ENCODE results near the gene CDNF.
"Not testable (repeated sequence)": the region's sequence is repeated elsewhere in the genome, so short reads cannot be mapped to it uniquely, and the experiment has no call there.

Gene CDNF

DNA sequence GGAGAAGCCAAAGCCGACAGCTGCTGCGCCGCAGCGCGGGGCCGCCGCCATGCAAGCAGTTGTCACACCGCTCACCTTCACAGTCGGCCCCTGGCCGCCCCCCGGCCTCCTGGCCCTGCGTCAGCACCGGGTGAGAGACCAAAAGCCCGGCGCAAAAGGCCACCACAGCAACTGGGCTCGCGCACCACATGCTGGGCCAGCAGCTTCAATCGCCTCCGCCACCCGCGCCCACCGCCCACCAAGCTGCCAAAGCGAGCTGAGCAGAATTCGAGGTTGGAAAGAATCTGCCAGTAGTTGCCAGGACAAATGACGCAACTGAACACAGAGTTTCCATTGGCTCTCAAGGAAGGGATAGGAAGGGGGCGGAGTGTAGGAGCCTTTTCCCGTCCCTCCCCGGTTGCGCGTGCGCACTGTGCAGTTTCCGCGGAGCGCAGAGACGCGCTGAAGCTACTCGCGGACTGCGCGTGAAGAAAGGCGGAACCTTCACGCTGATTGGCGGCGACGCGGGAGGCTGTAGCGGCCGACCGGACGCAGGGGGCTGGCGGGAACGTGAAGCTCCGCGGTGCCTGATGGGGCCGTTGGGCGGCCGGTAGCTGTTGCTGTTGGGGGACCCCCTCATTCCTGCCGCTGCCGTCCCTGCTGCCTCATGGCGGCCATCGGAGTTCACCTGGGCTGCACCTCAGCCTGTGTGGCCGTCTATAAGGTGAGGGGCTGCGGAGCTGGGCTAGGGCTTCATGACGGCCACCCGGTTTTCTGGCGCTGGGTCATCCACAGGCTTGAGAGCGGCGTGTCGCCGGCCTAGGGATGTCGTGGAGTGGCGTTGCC, at the start of gene CDNF, which contains the start of the genes HSPA14 and MSANTD7:
Gene CDNF, minus strand, starts transcription at position 281 of the 825 bp plus-strand sequence. Its CDS starts 91 bp downstream, at position 190.
Gene HSPA14, plus strand, starts transcription at position 550 of the 825 bp plus-strand sequence. Its CDS starts 97 bp downstream, at position 647.
Gene MSANTD7, plus strand, starts transcription at position 550 of the 825 bp plus-strand sequence. CDS start 3,979 bp downstream, outside the sequence.
- in situ Hi-C loops (cut with MboI; ENCODE audit: low sequenced_read_pairs): no loop called here

DNA sequence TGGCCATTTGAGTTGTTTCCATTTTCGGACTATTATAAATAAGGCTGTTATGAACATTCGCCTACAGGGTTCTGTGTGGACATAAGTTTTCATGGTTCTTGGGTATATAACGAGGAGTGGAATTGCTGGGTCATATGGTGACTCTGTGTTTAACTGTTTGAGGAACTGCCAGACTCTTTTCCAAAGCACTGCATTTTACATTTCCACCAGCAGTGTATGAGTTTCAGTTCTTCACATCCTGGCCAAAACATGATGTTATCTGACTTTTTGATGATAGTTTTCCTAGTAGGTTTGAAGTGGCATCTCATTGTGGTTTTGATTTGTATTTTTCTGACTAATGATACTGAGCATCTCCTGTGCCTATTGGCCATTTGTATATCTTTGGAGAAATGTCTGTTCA, 46.2 kb upstream of the CDNF start:
- in situ Hi-C loops (cut with MboI; ENCODE audit: low sequenced_read_pairs): no loop called here

GRCh38 chr10:14880229-14880628, 42.4 kb upstream of the CDNF start:
- in situ Hi-C loops (cut with MboI; ENCODE audit: low sequenced_read_pairs): no loop called here

DNA sequence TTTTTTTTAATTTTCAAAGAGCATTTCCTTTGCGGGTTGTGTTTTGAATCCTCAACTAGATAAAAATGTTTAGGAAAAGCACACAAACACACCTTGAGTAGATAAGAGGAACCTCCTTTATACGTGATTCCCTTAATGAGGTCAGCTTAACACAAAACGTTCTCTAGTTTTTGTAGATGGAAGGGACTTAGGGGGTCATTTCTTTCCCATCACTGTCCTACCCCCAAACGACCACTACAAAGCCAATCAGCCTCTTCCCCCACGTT, 42.0 kb upstream of the CDNF start:
- in situ Hi-C loops (cut with MboI; ENCODE audit: low sequenced_read_pairs): no loop called here

DNA sequence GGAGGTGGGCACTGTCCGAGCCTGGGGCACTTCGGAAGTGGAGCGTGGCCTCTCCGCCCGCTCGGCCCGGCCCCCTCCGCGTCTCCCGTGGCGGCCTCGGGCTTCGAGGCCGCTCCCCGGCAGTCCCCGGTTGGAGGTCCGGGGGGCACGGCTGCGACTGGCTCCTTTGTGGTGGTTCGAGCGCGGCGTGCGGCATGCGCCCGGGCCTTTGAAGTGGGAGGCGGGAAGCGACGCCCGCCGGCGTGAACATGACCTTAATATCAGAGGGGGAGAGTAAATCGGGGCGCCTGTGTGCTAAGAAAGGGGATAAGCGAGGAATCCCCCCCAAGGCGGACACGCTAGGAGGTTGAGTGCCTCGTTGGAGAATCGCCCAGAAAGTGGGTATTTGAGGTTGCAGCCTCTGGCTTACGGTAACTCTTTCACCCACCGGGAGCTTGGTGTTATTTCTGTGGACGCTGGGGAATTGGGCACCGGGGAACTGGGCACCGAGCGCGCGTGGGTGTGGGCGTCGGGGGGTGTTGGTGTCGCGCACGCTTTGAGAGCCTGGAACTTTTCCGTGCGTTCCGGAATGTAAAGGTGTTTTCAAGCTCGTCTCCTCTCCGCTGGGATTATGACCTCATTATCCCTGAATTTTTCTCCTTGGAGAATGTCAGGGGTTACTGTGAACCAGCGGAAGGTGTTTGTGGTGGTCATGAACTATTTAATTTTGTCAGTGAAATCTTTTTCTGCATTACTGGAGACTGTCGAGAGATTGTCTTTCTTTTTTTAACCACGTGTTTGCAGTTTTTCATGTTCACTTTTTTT, 41.5 kb upstream of the CDNF start:
- in situ Hi-C loops (cut with MboI; ENCODE audit: low sequenced_read_pairs): no loop called here

DNA sequence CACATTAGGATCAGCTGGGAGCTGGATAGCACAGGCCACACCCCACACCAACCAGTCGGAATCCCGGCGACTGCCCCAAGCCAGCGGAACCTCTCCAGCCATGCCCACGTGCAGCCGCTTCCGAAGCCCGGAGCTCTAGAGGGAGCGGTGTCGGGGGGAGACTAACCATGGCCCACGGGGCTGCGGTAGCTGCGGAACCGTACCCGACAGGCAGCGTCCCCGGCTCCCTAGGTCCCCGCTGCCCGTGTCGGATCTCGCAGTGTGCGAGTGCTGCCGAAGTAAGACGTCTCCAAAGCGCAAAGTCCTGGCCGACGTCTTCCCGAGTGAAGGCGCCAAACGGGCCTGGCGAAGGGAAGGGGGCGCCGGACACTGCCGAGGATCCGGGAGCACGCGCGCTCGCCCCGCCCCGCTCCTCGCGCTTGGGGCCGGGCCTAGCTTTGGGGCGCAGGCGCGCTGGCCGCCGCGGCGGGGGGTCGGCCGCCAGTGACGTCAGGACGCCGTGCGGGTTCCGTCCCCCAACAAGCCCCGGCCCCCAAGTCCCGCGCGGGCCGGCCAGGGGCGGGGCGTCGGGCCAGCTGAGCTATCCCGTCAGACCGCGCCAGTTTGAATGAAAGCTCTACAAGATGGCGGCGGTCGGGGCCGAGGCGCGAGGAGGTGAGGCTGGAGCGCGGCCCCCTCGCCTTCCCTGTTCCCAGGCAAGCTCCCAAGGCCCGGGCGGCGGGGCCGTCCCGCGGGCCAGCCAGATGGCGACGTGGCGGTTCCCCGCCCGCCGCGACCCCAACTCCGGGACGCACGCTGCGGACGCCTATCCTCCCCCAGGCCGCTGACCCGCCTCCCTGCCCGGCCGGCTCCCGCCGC, 40.7 kb upstream of the CDNF start, which contains the start of gene SUV39H2:
Gene SUV39H2, plus strand, starts transcription at position 601 of the 858 bp plus-strand sequence. Its CDS starts 23 bp downstream, at position 624.
- in situ Hi-C loops (cut with MboI; ENCODE audit: low sequenced_read_pairs): no loop called here

DNA sequence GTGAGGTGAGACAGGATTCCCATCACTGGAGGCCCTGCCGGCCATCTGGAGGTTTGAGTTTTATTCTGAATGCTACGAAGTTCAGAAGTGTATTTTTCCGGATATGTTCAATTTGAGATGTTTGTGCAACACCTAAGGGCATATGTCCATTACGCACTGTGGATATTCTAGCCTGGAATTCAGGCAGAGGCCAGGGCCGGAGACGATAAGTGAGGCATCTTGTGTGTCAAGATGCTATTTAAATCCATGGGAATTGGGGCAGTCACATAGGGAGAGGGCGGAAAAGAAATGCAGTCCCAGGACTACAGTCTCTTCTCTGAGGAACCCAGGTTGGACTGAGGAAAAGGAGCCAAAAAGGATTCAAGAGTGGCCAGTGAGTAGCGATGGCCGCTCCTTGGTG, 38.9 kb upstream of the CDNF start:
- in situ Hi-C loops (cut with MboI; ENCODE audit: low sequenced_read_pairs): no loop called here

DNA sequence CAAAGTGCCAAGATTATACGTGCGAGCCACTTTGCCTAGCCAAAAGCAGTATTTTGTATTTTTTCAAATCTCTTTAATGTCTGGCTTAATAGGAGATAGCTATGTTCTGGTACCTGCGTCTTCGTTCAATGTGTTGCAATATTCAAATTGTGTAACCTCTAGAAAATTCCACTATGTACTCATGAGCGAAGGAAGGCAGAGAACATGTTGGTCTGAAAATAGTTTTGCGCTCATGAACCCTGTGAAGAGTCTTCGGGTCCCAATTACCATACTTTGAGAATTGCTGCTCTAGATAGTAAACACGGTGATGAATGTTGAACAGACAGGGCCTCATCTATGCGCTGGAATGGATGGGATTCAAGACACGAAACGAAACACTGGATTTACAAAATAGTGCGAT, 38.1 kb upstream of the CDNF start:
- in situ Hi-C loops (cut with MboI; ENCODE audit: low sequenced_read_pairs): no loop called here

DNA sequence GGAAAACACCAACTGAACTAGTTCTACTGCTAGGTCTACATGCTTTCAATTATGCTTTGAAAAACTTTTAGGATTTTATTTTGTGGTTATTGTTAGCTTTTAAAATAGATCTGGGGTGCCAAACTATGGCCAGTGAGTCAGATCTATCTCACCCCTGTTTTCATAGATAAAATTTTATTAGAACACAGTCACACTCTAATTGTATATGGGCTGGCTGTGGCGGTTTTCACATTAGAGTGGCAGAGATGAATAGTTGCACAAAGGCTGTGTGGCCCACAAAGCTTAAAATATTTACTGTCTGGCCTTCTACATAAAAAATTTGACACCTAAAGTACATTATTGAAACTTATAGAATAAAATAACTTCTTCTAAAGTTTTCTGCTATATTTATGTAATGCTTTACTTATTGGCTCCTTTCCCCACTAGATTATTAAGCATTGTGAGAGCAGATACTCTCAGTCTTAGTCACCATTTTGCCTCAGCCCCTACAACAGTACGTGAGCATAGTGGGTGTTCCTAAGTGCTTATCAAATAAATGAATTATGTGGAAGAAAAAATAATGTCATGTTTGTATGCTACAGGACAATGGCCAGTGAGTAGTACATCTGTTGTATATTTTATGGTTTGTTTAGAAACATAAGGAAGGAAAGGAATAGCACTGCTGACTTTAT, 35.4 kb upstream of the CDNF start:
- in situ Hi-C loops (cut with MboI; ENCODE audit: low sequenced_read_pairs): no loop called here

GRCh38 chr10:14864871-14865270, 27.0 kb upstream of the CDNF start:
- in situ Hi-C loops (cut with MboI; ENCODE audit: low sequenced_read_pairs): not testable (repeated sequence)

DNA sequence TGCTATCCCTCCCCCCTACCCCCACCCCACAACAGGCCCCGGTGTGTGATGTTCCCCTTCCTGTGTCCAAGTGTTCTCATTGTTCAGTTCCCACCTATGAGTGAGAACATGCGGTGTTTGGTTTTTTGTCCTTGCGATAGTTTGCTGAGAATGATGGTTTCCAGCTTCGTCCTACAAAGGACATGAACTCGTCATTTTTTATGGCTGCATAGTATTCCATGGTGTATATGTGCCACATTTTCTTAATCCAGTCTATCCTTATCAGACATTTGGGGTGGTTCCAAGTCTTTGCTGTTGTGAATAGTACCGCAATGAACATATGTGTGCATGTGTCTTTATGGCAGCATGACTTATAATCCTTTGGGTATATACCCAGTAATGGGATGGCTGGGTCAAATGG, 26.6 kb upstream of the CDNF start:
- in situ Hi-C loops (cut with MboI; ENCODE audit: low sequenced_read_pairs): not testable (repeated sequence)

GRCh38 chr10:14860791-14861190, 23.0 kb upstream of the CDNF start:
- in situ Hi-C loops (cut with MboI; ENCODE audit: low sequenced_read_pairs): no loop called here

GRCh38 chr10:14859775-14860174, 21.9 kb upstream of the CDNF start:
- in situ Hi-C loops (cut with MboI; ENCODE audit: low sequenced_read_pairs): no loop called here

DNA sequence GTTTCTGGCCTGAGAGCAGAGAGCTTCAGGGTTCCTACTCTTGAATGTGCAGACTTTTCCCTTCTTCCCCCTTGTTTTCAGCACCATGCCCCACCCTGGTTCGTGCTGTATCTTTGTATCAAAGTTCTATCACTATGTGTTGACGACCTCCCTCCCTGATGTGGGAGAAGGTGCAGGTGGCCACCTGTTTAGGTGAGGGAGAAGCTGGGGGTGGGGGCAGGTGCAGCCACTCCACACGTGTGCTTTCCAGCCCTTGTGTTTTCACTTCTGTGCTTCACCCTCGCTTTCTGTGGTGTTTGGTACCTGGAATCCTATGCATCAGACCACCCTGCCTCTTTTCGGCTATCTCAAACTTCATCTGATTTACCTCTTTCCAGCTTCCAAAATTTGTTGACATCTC, 21.2 kb upstream of the CDNF start:
- in situ Hi-C loops (cut with MboI; ENCODE audit: low sequenced_read_pairs): no loop called here

DNA sequence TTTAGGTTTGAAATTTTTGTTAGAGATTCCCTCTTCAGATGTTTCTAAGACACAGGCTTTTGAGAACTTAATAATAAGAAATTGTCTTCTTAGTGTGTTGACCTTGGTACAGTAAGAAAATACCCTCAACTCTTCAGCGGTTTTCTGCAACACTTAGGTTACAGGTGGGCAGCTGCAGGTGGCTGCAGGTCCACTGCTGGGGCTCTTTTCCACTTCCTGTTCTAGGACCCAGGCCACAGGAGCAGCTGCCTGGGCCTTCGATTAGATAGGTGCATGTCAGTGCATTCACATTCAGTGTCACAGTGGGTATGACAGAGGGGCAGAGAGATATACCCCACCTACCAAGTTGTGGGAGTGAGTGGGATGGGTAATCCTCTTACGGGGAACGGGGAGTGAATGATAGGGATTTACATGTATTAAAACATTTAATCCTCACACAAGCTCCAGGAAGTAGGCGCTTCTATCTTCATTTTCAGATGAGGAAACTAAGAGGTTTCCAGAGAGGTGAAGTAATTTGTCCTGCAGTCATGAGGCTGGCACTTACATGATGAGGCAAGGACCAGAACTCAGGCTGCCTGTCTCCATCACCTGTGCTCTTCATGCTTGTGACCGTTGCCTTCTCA, 20.6 kb upstream of the CDNF start:
- in situ Hi-C loops (cut with MboI; ENCODE audit: low sequenced_read_pairs): no loop called here

DNA sequence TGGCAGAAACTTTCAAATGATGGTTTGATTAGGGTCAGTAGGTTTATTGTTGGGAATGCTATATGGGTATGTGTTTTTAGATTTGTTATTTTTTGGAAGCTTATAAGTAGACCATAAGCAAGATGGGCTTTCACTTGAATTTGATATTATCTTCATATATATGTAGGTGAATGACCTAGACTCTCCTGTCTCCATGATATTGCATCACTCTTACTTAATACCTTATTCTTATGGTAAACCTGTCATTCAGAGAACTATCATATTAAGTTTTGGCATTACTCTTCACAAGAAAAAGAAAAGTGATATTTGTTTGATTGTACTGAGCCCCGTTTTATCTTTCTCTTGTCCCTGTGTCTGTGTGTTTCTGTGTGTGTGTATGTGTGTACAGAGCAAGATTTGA, 17.6 kb upstream of the CDNF start:
- in situ Hi-C loops (cut with MboI; ENCODE audit: low sequenced_read_pairs): no loop called here

DNA sequence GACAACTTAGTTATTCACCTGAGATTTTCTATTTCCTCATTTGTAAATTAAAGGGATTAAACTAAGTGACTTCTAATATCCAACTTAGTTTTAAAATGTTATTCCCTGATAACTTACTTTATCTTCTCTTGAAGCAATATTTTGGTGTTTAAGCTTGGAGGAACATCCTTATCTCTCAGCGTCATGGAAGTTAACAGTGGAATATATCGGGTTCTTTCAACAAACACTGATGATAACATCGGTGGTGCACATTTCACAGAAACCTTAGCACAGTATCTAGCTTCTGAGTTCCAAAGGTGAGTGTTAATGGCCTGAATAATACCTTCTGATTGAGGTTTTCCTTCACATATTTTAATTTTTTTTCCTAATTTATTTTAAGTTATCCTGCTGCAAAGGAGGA, 14.4 kb upstream of the CDNF start:
- in situ Hi-C loops (cut with MboI; ENCODE audit: low sequenced_read_pairs): no loop called here

DNA sequence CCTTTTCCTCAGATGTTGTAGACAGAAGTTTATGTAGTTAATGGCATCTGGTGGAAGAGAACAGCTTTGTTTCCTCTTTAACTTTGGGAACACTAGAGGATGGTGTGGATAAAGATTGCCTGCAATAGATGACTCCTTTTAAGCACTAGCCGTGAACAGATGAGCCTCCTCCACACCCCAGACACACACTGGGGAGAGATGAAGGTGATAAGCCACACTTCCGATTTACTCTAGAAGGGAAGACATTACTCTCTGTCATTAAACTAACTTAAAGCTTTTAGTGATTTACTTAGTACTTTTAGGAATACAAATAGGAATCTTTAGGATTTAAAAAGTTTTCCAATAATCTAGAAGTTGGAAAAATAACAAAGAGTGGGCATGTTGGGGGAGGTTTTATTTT, 7.1 kb upstream of the CDNF start:
- in situ Hi-C loops (cut with MboI; ENCODE audit: low sequenced_read_pairs): no loop called here

- in situ Hi-C loops (cut with MboI; ENCODE audit: low sequenced_read_pairs): no loop called here
These were observed 5.6 kb upstream of the CDNF start for GRCh38 chr10:14843327-14843988.

GRCh38 chr10:14840178-14840577, 2.3 kb upstream of the CDNF start:
- in situ Hi-C loops (cut with MboI; ENCODE audit: low sequenced_read_pairs): no loop called here

All from HL-60/S4 treated with retinoic acid at 250 ng/mL for 4 days and 3 days (cell line).